ENCODE results near the gene SLC22A7. TPM values are rescaled to one million over a fixed set of nuclear protein-coding genes. Genes with fewer than 3 reads are reported as not detected.

The SLC22A7 gene
- total and polyA plus RNA-seq, 2 of the 8 experiments (the other 6 are each of a cell fraction or from before 2014, with no cell fraction given): not detected

DNA sequence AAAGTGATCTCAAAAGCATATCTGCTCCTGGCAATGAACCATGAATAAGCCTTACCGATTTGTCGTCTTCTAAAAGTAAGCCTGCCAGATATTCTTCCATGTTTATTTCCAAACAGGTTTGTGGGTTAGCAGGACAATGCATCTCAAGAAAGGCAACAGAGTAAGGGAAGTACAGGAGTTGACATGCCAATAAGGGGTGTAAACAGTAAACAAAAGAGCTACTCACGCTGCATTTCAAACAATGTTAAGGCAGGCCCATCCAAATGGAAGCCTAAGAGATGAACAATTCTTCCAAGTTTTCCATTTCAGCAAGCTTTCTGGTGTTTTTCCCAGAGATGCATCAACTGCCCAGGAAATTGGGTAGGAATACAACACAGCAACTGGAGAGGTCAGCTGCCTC is 38.3 kb downstream of the SLC22A7 start:
- Histone ChIP-seq H3K56ac (replicated peaks; ENCODE audit: insufficient read length, low read depth, low read length) (no peak overlapping the region), H3K9ac (replicated peaks in 1 of 4; ENCODE audit: extremely low read depth in 1 of 4, low read depth in 3 of 4, low read length in 3 of 4) (no peak overlapping the region), H4K91ac (replicated peaks; ENCODE audit: insufficient read length, low read length) (no peak overlapping the region), H3K18ac (ENCODE audit: extremely low read depth, low read length) (no peak overlapping the region), H2BK5ac (ENCODE audit: low read depth, low read length) (no peak overlapping the region), H2AFZ (ENCODE audit: low read length) (no peak overlapping the region), H3K4me2 (ENCODE audit: insufficient read depth in 1 of 2, low read depth in 2 of 2, low read length in 2 of 2) (no peak overlapping the region), H3K4me3 (ENCODE audit: extremely low read depth in 1 of 4, insufficient read depth in 2 of 4, low read depth in 3 of 4, low read length in 4 of 4) (no peak overlapping the region), H2BK120ac (replicated peaks; ENCODE audit: low read depth, low read length) (no peak overlapping the region), H2BK12ac (ENCODE audit: low read depth, low read length) (no peak overlapping the region), H3K79me1 (ENCODE audit: low read depth, low read length) (no peaks in the 10 kb centered on the region), H3K4me1 (replicated peaks in 1 of 4; ENCODE audit: control insufficient read depth in 3 of 4, insufficient read depth in 4 of 4, low read length in 3 of 4) (no peaks in the 10 kb centered on the region; a peak in 1 of 7 replicates), H4K20me1 (replicated peaks in 1 of 2; ENCODE audit: control insufficient read depth in 1 of 2, insufficient read depth in 2 of 2, low read length in 2 of 2) (no peaks in the 10 kb centered on the region), H3K36me3 (ENCODE audit: control insufficient read depth in 2 of 4, insufficient read depth in 4 of 4, low read length in 3 of 4) (peaks cover 4 to 17% (median 13%) of the 10 kb centered on the region in 4 experiments; a peak in 7 of 8 replicates), H3K79me2 (ENCODE audit: control insufficient read depth in 1 of 2, insufficient read depth in 2 of 2, low read length in 2 of 2) (no peaks in the 10 kb centered on the region), H3K27me3 (replicated peaks in 1 of 4; ENCODE audit: control insufficient read depth in 3 of 4, extremely low read depth in 1 of 4, insufficient read depth in 3 of 4, low read length in 3 of 4) (no peaks in the 10 kb centered on the region), H3K27ac (ENCODE audit: low read depth, low read length) (no peak overlapping the region), H3K14ac (ENCODE audit: insufficient read length) (no peak overlapping the region), H3K23me2 (ENCODE audit: low read depth, low read length) (no peaks in the 10 kb centered on the region), H4K8ac (ENCODE audit: extremely low read depth, insufficient read depth, low read length) (no peak overlapping the region), H2BK20ac (ENCODE audit: low read length) (no peak overlapping the region), H3K4ac (replicated peaks; ENCODE audit: insufficient read length, low read depth, low read length) (no peak overlapping the region), H3K9me3 (ENCODE audit: insufficient read depth in 2 of 2, low read depth in 1 of 2, low read length in 1 of 2) (peaks cover 0 to 6% of the 10 kb centered on the region in 2 experiments; a peak in 1 of 4 replicates), H2BK15ac (ENCODE audit: low read length) (no peak overlapping the region), H2AK5ac (ENCODE audit: low read depth, low read length) (no peak overlapping the region), H4K5ac (ENCODE audit: insufficient read length, low read depth, low read length) (no peak overlapping the region), H3K23ac (ENCODE audit: insufficient read length) (no peak overlapping the region)
- CTCF ChIA-PET (ENCODE audit: partially characterized antibody): interaction anchor here (0.6 to 5.4 kb wide), 10 partner anchors 10 to 82 kb away, joined by 3 to 78 read pairs (median 7); partner anchors contain the start of gene CRIP3
- 86% methylated on average over 3 of the region's 3 CpGs; no CpG with 5 or more reads in 1 of the 2 experiments for WGBS, 2 experiments (ENCODE audit: extremely low coverage in 1 of 2, insufficient coverage in 1 of 2, insufficient read length in 1 of 2, insufficient replicate concordance in 2 of 2, low coverage in 1 of 2, low lambda C conversion rate in 2 of 2, missing lambda C conversion rate in 1 of 2)
- POLR2A ChIA-PET (ENCODE audit: partially characterized antibody): no interaction called here
- DNase-seq (ENCODE audit: low read depth in 1 of 2, low spot score in 2 of 2) (no peak), FAIRE-seq (no peak)
- TF ChIP-seq GTF2F1 (IDR thresholded peaks at IDR 0.05; ENCODE audit: borderline replicate concordance, low read depth, low read length) (no peak), EP300 (IDR thresholded peaks at IDR 0.05; ENCODE audit: borderline replicate concordance in 1 of 2, low read depth in 2 of 2, low read length in 2 of 2) (no peak), POLR2AphosphoS5 (IDR thresholded peaks at IDR 0.05; ENCODE audit: low read depth, low read length) (no peak), FOSL1 (IDR thresholded peaks at IDR 0.05; ENCODE audit: insufficient read depth, low read depth, low read length) (no peak), CHD2 (IDR thresholded peaks at IDR 0.05; ENCODE audit: low read length) (no peak), SIN3A (conservative IDR thresholded peaks at IDR 0.05 in 1 of 2, IDR thresholded peaks at IDR 0.05 in 1 of 2; ENCODE audit: low read depth in 1 of 2, low read length in 2 of 2) (no peak), POU5F1 (IDR thresholded peaks at IDR 0.05; ENCODE audit: low read depth, low read length) (no peak), CBX8 (IDR thresholded peaks at IDR 0.05; ENCODE audit: borderline replicate concordance, low read depth, low read length) (no peak)
- TF ChIP-seq, protein P1, sequence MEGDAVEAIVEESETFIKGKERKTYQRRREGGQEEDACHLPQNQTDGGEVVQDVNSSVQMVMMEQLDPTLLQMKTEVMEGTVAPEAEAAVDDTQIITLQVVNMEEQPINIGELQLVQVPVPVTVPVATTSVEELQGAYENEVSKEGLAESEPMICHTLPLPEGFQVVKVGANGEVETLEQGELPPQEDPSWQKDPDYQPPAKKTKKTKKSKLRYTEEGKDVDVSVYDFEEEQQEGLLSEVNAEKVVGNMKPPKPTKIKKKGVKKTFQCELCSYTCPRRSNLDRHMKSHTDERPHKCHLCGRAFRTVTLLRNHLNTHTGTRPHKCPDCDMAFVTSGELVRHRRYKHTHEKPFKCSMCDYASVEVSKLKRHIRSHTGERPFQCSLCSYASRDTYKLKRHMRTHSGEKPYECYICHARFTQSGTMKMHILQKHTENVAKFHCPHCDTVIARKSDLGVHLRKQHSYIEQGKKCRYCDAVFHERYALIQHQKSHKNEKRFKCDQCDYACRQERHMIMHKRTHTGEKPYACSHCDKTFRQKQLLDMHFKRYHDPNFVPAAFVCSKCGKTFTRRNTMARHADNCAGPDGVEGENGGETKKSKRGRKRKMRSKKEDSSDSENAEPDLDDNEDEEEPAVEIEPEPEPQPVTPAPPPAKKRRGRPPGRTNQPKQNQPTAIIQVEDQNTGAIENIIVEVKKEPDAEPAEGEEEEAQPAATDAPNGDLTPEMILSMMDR (IDR thresholded peaks at IDR 0.05; ENCODE audit: control extremely low read depth in 1 of 3, insufficient read depth in 1 of 3, low read depth in 1 of 3, low read length in 3 of 3): no peak
- TF ChIP-seq, protein P2, sequence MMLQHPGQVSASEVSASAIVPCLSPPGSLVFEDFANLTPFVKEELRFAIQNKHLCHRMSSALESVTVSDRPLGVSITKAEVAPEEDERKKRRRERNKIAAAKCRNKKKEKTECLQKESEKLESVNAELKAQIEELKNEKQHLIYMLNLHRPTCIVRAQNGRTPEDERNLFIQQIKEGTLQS (IDR thresholded peaks at IDR 0.05; ENCODE audit: insufficient read depth, low read depth, low read length): no peak
